GM19238 (cell line): ENCODE measurements around the gene ZNF747.
"Not testable (repeated sequence)": the region's sequence is repeated elsewhere in the genome, so short reads cannot be mapped to it uniquely, and the experiment has no call there.

Source experiments
- DNase-seq: peaks from one replicate; pipeline ENCODE4 v3.0.0; 2011; ENCODE audit warnings: low spot score; ENCODE audit not compliant: insufficient read length

ZNF747 gene

DNA sequence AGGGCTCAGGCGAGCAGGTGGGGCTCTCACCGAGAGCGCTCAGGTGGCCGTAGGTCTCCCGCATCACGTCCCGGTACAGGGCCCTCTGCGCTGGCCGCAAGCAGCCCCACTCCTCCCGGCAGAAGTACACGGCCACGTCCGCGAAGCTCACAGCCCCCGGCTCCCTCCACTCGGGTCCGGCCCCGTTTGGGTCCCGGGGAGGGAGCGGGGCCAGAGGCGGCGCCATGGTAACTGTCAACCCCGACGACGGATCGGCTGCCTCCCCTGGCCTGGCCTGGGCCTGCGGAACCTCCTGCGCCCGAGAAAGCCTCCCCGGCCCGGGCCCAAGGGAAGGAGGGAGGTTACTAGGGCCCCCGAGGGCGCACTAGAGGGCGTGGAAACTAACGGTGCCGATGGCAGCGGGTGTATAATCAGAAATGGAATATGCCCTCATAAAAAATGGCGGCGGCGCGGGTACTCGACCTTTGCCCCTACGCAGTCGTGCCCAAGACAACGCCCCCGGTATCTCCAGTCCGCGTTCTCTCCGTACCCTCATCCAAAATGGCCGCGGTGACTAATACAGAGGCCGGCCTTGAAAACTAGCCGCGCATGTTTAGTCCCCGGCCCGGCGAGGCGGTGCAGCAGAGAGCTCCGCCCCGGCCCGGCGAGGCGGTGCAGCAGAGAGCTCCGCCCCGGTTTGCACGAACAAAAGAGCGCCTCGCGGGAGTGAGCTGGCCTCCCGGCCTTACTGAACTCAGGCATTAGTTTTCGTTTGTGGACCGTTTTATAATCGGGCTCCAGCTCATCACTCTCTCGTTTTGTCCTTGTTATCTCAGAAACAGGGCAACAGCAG, 23.5 kb upstream of the ZNF747 start, which contains the start of gene ZNF764:
TSS of gene ZNF764 (minus strand) at position 418 of the 832 bp plus-strand sequence. CDS start at position 226, 192 bp downstream.
- peak; percentile 96 for DNase-seq

DNA sequence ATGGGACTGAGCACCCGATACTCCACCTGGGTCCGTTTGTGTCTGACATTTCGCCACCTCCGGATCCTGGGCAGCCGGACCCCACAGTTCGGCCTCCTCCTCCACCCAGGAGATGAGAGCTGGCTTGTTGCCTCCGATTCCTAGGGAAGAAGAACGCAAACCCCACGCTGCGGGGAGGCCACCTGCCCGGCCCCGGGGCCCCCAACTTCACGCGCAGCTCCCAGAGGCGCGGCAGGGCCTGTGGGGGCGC, 23.0 kb upstream of the ZNF747 start:
- peak; percentile 50 for DNase-seq

DNA sequence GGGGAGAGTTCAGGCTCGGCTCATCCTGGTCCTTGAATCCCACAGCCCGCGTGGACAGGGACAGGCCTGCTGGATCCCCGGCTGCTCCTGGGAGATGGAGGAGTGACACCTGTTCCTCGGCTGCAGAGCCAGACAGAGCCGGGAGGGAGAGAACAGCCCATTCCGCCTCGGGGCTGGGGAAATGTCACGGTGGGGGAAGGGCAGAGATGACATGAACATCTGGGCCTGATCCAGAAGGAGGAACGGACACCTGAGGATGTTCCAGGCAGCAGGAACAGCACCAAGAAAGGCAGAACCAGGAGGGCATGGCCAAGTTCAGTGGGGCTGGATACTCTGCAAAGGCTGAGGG, 21.4 kb upstream of the ZNF747 start:
- no peak for DNase-seq

DNA sequence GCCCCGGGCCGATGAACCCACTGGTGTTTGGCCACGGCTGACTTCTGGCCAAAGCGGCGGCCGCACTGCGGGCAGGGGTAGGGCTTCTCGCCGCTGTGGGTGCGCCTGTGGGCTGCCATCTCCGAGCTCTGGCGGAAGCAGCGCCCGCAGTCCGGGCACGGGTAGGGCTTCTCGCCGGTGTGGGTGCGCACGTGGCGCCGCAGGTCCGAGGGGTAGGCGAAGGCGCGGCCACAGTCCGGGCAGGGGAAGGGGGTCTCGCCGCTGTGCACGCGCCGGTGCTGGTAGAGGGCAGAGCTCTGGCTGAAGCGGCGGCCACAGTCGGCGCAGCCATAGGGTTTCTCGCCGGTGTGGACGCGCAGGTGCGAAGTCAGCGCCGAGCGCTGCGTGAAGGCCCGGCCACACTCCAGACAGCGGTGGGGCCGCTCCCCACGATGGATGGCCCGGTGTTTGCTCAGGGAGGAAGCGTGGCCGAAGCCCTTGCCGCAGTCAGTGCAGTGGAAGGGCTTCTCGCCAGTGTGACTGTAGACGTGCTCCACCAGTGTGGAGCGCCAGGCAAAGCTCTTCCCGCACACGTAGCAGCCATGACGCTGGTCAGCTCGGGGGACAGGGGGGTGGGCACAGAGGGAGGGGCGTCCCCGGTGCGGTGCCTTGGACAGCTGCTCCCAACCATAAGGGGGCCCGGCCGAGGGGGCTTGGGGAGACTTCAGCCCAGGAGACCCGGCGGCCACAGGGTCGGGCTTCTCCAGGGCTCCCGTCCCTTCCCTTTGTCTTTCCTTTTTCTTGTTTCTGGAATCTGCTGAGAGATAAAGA, 20.9 kb upstream of the ZNF747 start:
- no peak for DNase-seq

DNA sequence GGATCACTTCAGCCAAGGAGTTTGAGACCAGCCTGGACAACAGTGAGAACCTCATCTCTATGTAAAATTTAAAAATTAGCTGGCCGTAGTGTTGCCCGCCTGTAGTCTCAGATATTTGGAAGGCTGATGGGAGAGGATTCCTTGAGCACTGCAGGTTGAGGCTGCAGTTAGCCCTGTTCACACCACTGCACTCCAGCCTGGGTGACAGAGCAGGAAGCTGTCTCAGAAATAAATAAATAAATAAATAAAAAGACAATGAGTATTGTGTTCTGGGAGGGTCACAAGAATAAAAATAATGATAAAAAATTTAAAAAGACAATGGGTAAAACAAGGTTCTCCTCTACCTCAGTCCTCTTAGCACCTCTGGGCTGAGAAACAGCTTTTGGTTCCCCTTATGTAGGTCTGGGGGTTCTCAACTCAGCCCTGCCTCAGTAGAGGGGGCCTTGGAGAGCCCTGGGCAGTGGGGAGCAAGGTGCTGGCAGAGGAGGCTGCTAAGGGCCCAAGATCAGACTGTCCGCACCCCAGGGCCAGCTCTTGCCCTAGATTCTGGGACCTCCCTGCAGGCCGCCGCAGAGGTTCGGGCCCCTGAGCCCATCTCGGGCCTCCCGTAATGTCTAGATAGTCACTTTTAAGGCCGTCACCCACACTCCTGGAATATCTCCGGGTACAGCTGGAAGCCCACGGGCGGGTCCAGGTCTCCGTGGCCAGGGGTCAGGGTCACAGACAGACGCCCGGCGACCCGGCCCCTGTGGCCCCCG, 20.1 kb upstream of the ZNF747 start:
- DNase-seq, result no peak

DNA sequence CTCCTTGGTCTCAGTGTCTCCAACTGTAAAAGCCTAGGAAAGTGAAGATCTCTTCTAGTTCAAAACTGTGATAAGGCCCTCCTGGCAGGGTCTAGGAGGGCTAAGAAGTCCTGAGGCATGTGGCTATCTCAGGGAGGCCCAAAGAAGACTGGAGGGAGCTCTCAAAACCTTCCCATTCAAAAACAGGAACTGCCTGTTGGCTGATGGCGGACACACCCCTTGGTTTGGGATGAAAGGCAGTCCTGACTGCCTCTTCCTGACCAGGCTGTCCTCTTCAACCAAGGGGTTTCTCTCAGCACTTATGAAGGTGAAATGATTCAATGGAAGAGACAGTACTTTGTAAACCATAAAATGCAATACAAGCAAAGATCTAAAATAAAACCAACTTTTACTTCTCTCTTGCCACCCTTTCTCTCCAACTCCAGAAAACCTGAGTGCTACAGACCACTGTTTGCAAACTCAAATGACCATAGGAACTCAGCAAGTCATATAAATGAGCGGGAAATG, 18.8 kb upstream of the ZNF747 start:
- no peak for DNase-seq

DNA sequence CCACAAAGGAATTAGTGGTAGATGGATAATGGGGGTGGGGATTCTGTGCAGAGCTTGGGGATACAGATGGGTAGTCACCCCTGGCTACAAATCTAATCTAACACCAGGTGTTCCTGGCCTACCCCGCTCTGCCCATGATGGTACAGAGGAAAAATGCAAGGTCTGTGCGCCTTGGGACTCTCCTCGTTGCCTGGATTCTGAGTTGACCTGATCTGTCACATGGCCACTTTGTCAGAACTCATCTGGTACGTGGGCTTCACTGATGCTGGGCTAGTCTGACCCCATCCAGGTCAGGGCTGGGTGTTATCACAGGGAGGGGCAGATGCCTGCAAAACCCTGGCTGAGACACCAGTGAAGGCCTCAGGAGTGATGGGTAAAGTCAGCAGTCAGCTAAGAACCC, 18.3 kb upstream of the ZNF747 start:
- no peak for DNase-seq

DNA sequence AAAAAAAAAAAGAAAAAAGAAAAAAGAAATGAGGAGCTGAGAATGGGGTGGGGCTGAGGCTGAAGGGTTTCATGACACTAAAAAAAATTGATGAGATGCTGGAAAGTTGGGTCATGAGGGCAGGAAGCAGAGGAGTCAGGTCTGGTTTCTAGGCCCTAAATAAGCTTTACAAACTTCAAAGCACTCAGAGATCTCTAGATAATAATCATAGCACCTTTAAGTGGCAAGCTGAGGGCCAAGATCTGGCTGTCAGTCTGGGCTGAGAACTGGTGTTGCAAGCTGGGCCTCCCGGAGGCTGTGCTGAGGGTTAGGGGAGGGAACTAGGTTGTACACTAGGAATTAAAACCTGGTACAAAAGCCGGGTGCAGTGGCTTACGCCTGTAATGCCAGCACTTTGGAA, 17.1 kb upstream of the ZNF747 start:
- no peak for DNase-seq

DNA sequence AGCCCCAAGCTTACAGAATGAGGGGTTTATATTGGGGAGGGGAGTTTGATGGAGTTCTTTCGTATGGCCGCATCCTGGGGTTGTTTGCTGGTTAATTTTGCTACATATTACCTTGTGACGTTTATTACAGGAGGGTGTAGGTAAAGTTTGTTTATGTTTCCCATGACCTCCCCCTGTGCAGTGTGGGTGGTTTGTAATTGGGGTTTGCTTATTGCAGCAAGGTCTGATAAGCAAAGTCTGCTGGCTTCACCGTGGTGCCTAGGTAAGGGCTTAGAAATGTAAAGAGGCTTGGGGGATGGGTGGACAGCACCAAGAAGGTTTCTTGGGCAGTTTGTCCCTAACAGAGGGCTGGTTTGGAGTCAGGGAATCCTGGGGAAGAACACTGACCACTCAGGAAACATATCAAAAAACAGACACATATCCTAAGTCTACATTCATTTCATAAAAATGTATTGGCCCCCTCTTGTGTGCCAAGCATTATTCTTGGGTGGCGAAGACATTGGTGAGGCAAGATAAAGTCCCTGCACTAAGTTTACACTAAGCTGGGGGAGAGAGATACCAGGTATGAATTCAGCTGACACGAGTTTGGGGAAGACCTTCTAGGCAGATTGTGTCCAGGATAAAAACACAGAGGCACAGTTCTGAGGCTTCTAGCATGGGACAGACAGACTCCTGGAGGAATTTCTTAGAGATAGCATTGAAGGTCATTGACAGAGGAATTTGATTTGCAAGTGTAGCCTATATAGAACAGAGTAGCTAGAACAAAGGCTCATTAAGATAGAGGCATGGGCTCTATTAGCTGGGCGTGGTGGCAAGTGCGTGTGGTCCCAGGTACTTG, 14.0 kb upstream of the ZNF747 start:
- DNase-seq, result no peak

DNA sequence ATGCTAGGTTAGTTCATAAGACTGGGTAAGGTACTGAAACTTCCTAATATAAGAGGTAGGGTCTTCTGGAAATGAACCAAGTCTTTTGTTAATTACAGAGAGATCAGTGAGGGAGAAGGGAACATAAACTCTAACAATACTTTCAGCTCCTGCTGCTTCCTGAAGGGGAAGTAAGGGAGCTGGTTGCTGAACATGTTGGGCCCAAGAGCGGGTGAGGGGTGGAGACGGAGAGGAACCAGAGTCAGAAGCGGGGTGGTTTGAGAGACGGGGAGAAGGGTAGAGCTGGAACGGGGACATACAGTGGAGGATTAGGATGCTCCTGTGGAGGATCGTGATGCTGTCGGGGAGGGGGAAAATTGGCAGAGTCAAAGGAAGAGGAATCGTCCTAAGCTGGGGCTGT, 11.5 kb upstream of the ZNF747 start:
- no peak for DNase-seq

DNA sequence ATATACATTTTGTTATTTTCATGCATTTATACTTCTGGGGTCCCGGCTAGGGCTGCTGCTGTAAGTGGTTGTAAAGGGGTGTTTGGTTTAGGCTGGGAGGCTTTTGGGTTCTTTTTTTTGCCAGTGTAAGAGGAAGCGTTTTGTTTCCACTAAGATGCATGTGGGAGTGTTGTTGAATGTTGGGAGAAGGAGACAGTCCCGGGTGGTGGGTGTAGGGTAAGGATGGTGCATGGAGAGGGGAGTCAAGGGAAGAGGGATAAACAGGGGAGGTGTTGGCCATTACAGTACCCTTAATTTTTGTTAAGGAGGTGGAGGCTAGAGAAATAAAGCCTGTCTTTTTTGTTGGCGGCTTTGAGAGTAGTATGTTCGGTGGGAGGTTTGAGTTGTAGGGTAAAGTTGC, 8.4 kb upstream of the ZNF747 start:
- no peak for DNase-seq

DNA sequence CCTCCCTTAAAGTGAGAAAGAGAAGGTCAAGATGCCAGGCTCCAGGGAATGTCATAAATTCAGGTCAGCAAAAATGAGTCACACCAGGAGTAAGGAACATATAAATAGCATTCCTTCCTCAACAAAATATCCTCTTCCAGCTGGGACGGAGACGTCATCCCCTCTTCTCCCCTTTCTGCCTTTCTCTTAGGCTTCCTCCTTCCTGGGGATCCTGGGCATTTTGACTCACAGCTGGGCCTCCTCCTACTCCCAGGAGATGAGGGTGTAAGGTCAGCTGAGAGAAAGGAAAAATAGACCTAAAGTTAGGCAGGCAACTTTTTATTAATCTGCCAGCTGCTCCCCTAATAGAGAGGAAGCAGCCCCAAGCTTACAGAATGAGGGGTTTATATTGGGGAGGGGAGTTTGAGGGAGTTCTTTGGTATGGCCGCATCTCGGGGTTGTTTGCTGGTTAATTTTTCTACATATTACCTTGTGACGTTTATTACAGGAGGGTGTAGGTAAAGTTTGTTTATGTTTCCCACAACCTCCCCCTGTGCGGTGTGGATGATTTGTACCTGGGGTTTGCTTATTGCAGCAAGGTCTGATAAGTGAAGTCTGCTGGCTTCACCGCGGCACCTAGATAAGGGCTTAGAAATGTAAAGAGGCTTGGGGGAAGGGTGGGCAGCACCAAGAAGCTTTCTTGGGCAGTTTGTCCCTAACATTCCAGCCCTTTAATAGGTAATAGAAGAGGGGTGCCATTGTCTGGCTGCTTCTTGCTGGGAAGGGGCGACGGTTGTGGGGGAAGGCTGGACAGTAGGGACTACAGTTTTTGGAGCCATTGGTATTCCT, 7.1 kb upstream of the ZNF747 start:
- no peak for DNase-seq

DNA sequence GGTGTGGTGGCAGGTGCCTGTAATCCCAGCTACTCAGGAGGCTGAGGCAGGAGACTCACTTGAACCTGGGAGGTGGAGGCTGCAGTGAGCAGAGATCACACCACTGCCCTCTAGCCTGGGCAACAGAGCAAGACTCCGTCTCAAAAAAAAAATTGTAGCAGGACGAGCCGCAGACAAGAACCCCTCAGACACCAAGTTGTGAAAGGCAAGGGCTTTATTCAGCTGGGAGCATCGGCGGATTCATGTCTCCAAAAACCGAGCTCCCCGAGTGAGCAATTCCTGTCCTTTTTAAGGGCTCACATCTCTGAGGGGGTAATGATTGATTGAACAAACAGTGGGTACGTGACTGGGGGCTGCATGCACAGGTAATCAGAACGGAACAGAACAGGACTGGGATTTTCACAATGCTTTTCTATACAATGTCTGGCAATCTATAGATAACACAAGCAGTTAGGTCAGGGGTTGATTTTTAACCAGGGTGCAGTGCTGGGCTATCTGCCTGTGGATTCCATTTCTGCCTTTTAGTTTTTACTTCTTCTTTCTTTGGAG, 6.3 kb upstream of the ZNF747 start:
- DNase-seq, result not testable (repeated sequence)

DNA sequence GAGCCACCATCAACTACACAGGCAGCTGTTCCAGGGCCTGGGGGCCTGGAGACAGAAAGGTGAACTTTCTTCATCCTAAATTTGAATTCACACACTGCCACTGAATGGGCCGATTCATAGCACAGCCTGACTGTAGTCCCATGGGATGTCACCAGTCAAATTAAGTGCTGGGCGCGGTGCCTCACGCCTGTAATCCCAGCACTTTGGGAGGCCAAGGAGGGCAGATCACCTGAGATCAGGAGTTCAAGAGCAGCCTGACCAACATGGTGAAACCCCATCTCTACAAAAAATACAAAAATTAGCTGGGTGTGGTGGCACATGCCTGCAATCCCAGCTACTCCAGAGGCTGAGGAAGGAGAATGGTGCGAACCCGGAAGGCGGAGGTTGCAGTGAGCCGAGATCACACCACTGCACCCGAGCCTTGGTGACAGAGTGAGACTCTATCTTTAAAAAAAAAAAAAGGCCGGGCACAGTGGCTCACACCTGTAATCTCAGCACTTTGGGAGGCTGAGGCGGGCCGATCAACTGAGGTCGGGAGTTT, 5.4 kb upstream of the ZNF747 start:
- DNase-seq, result not testable (repeated sequence)

DNA sequence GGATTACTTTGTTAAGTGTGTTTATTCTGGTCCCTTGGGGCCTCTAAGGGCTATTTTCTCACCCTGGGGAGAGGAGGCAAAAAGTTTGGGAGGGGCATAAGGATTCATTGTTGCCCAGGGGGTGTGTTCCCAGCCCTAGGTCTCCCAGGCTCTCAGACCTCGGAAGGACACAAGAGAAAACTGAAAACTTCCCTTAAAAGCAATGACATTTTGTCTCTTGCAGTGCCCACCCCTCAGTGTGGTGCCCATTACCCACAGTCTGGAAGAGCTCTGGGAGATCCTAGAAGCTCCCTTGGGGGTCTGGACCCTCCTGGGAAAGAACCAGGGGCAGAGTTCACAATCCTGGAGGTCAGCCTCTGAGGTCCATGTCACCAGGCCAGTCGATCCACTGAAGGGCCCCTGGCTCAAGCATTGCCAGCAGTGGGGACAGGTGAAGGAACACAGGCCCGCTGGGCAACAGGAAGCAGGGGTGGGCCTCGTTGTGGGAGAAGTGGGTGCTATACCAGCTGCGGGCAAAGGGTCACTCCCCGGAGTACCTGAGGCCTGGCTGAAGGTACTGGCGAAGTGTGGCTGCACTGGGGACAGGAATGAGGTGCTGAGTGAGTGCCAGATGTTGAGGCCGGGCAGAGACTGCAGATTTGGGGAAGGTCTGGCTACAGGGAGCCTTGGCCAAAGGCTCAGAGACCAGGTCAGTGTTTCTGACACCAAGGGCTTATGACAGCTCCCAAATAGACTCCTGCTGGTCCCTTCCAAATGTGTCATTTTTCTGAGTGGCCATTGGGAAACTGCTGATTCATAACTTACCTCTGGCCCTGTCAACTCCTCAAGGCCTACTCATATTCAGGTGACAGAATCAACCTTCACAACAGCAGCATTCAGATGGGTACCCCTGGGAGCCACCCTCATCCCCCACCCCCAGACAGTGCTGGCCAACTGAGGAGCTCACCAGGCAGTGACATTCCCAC, 4.6 kb upstream of the ZNF747 start:
- no peak for DNase-seq

DNA sequence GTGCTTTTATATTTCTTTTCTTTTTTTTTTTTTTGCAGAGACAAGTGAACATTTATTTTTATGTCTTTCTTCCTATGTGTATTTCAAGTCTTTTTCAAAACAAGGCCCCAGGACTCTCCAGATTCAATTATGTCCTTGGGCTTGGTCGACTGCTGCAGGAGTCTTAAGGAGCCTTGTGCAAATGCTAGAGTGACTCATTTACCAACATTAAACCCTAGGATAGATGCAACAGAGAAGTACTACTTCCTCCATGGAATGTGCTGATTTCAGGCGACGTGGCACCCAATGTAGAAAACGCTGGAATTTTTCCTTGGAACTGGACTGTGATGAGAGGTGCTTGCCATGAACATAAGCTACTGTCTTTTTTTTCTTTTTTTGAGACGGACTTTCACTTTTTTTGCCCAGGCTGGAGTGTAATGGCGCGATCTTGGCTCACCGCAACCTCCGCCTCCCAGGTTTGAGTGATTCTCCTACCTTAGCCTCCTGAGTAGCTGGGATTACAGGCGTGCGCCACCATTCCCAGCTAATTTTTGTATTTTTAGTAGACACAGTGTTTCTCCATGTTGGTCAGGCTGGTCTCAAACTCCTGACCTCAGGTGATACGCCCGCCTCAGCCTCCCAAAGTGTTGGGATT, 1.9 kb upstream of the ZNF747 start:
- not testable (repeated sequence) for DNase-seq

DNA sequence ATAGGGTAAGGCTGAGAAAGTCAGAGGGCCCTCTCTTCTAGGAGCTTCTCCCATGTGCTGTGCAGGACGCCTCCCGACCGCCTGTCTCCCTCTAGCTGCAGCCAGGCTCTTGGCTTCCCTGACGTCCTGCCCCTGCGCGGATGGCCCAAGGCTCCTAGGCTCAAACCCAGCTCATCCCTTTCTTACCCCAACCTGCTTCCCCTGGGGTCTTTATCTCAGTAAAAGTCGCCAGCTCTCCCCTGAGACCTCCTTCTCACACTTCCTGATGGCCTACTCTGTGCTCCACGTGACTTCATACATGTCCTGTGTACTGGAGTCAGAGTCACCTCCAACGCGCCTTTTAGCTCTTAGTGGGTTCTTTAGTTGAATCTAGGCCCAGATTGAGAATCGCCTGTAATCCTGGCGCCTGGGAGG, 1.1 kb upstream of the ZNF747 start:
- peak; percentile 76 for DNase-seq
